Transverse colon (tissue), 4 donors: Measurements from ENCODE around the gene MED8. TPM values are rescaled to one million over a fixed set of nuclear protein-coding genes. Genes with fewer than 3 reads are reported as not detected.
A peak's percentile ranks its signal among the peaks of the same experiment; 100 is the strongest.

Source experiments
- DNase-seq: peaks from one replicate; pipeline ENCODE4 v3.0.0-alpha.2; 2019
- H3K27ac ChIP-seq, 4 donors: fragments of 200-600 bp; sonication (generic); 2 replicates each; pipeline ENCODE4 v1.5.1; 2016 to 2018; ENCODE audit warnings: inconsistent platforms in 4 of 4
- H3K27me3 ChIP-seq: fragments of 200-600 bp; sonication (generic); 2 replicates; pipeline ENCODE4 v1.5.1; 2017; ENCODE audit warnings: inconsistent platforms
- H3K36me3 ChIP-seq, 4 donors: fragments of 200-600 bp; sonication (generic); 2 replicates each; pipeline ENCODE4 v1.5.1; 2017 to 2019; ENCODE audit warnings: inconsistent platforms in 4 of 4
- H3K4me1 ChIP-seq, 4 donors: fragments of 200-600 bp; sonication (generic); 2 replicates each; pipeline ENCODE4 v1.5.1; 2017 to 2020; ENCODE audit warnings: inconsistent platforms in 4 of 4
- H3K4me3 ChIP-seq, 4 donors: fragments of 200-600 bp; sonication (generic); 1 replicate in 1 of 4; 2 replicates in 3 of 4; pipeline versions ENCODE4 v1.5.1 to v1.6.1; 2017 to 2019; ENCODE audit warnings: inconsistent platforms in 4 of 4
- H3K9me3 ChIP-seq, 2 donors: fragments of 200-600 bp; sonication (generic); 2 replicates each; pipeline ENCODE4 v1.5.1; 2017 to 2019; ENCODE audit warnings: inconsistent platforms in 2 of 2
- EP300 ChIP-seq: sonication (generic); formaldehyde crosslinking; IDR thresholded peaks from one replicate; pipeline ENCODE4 v1.6.1; 2017; ENCODE audit warnings: antibody characterized with exemption, low read depth
- POLR2A ChIP-seq: fragments of 450-650 bp; IDR thresholded peaks from one replicate; pipeline ENCODE4 v1.6.1; 2016; ENCODE audit warnings: antibody characterized with exemption, mild to moderate bottlenecking, moderate library complexity
- POLR2AphosphoS5 ChIP-seq, 3 donors: sonication (generic); formaldehyde crosslinking; IDR thresholded peaks; one replicate each; pipeline ENCODE4 v1.6.1; 2016; ENCODE audit warnings: antibody characterized with exemption in 3 of 3
- WGBS, 2 donors: methylation state at CpG; one replicate each; pipeline ENCODE4 v1.1.5; 2018; ENCODE audit warnings: low coverage in 1 of 2; 5-methylcytosine and 5-hydroxymethylcytosine counted together
- in situ Hi-C, 4 donors: fragments of 200-750 bp; cut with MboI; loops; one replicate each; pipeline versions ENCODE4 v1.15.0 to v1.15.1; 2017; ENCODE audit warnings: low sequenced_read_pairs in 3 of 4, low pct_ligation_motif_present in 1 of 4, low pct_unique_long_range_greater_than_20kb in 1 of 4
- intact Hi-C: fragments of 100-400 bp; cut with DNase I; formaldehyde crosslinking; loops from one replicate; pipeline ENCODE4 v1.15.1; 2023; ENCODE audit warnings: low total_unique reads
- total RNA-seq, 4 donors: library from RNA; depleted of rRNA; stranded (reverse); fragments of >200 nt; gene quantifications; one replicate each; pipeline ENCODE4 v1.1.0, GENCODE V29; 2016
- TF ChIP-seq, protein P1 (sequence below), 5 experiments: fragments of 200-600 bp in 3 of 5; fragments of 450-650 bp in 2 of 5; sonication (generic) in 3 of 5; IDR thresholded peaks; 1 replicate in 2 of 5; 2 replicates in 3 of 5; pipeline ENCODE4 v1.5.1; 2016 to 2017; ENCODE audit warnings: antibody characterized with exemption in 5 of 5, inconsistent platforms in 3 of 5, mild to moderate bottlenecking in 2 of 5, moderate library complexity in 1 of 5

Gene MED8, protein sequence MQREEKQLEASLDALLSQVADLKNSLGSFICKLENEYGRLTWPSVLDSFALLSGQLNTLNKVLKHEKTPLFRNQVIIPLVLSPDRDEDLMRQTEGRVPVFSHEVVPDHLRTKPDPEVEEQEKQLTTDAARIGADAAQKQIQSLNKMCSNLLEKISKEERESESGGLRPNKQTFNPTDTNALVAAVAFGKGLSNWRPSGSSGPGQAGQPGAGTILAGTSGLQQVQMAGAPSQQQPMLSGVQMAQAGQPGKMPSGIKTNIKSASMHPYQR
- 10 to 100 TPM; 12.7 to 41.9 (median 25.0) TPM for total RNA-seq

DNA sequence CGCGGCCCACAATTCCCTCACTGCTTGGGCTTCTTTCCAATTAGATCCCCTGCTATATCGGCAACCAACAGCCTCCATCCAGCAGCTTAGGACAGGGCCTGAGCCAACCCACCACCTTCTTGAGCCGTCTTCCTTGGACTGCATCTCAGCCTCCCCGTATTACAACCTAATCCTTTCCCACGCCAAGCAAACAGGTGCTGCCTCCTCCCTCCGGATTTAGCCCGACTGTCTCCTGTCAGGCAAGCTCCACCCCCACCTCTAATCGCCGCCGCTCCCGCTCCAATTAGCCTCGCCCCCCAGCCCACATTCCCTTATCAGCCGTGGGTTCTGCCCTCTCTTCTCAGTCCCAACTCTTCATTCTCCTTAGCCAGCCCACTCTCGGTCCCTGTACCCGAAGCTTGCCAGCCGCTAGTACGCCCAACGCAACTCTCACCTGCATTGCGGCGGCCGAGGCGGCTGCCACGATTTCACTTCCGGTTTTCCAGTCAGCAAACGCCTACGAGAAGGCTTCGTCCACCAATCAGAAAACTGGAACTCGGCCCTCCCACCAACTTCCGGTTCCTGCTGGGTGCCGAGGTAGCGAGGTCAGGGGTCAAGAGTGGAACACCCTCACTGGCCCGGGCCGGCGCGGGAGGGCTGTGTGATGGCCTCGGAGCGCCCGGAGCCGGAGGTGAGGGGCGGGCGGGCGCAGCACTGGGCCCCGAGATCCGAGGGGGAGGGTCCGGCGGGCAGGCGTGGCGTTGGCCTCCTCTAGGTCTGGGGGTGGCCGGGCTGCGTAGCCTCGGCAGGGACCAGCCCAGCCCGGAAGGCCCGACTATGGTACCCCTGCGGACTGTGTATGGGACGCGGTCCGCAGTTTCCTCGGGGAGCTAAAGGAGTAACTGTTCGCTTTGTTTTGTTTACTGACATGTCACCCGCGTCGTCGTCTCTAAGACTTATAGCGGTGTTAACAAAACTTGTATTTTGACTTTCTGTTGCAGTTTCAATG lies at the start of gene MED8, which contains the start of gene SZT2:
Gene MED8 (minus strand): TSS at position 475 of the 988 bp plus-strand sequence. CDS start 36 bp downstream, at position 439.
Gene SZT2 (plus strand): TSS at position 574 of the 988 bp plus-strand sequence. CDS start 70 bp downstream, at position 644.
- peak; percentile 97 for DNase-seq
- Histone ChIP-seq H3K9me3 (no peaks in the 10 kb centered on the region), H3K4me1 (peaks cover 14 to 32% (median 25%) of the 10 kb centered on the region in 4 donors), H3K4me3 (peak within 1 kb of the TSS; percentile 64 to 90 (median 79)), H3K27me3 (no peaks in the 10 kb centered on the region), H3K36me3 (peaks cover 0 to 27% (median 11%) of the 10 kb centered on the region in 4 donors), H3K27ac (peak within 1 kb of the TSS; percentile 85 to 95 (median 91))
- TF ChIP-seq, protein P1, sequence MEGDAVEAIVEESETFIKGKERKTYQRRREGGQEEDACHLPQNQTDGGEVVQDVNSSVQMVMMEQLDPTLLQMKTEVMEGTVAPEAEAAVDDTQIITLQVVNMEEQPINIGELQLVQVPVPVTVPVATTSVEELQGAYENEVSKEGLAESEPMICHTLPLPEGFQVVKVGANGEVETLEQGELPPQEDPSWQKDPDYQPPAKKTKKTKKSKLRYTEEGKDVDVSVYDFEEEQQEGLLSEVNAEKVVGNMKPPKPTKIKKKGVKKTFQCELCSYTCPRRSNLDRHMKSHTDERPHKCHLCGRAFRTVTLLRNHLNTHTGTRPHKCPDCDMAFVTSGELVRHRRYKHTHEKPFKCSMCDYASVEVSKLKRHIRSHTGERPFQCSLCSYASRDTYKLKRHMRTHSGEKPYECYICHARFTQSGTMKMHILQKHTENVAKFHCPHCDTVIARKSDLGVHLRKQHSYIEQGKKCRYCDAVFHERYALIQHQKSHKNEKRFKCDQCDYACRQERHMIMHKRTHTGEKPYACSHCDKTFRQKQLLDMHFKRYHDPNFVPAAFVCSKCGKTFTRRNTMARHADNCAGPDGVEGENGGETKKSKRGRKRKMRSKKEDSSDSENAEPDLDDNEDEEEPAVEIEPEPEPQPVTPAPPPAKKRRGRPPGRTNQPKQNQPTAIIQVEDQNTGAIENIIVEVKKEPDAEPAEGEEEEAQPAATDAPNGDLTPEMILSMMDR (IDR thresholded peaks at IDR 0.05): no peak
- TF ChIP-seq POLR2A: peak; percentile 92
- no peak for TF ChIP-seq EP300
- TF ChIP-seq POLR2AphosphoS5 (IDR thresholded peaks at IDR 0.05): peak; percentile 80 to 92 (median 90)
- in situ Hi-C loops: no loop called here
- intact Hi-C loops: no loop called here
- WGBS, 2 donors: 0 to 1% methylated on average over 5 to 54 of the region's 65 CpGs

DNA sequence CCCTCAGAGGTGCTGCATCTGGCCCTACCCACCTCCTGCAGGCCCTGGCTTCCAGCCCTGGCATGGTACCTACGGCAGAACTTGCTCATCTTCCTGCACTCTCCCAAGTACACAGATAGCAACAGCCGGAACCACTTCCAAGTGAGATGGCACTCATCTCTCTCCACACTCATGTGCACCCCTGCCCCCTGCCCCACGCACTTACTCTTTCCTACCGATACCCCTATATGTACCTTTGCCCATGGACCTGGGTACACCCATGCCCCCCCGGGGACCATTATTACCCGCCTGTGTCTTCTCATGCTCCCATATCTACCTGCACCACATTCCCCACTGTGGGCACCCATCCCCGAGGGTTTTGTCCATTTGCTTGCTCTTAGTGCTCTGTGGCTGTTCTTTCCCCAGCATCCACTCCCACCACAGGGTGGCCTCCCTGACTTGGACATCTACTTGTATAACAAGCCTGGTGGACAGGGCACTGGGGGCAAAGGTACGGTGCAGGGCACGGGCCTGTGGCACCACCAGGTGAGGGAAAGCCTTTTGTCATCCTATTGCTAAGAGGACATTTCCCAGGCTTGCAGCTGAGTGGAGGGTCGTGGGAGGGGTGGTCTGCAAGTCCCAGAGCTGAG lies 49.5 kb upstream of the MED8 start:
- intact Hi-C loops: no loop called here

DNA sequence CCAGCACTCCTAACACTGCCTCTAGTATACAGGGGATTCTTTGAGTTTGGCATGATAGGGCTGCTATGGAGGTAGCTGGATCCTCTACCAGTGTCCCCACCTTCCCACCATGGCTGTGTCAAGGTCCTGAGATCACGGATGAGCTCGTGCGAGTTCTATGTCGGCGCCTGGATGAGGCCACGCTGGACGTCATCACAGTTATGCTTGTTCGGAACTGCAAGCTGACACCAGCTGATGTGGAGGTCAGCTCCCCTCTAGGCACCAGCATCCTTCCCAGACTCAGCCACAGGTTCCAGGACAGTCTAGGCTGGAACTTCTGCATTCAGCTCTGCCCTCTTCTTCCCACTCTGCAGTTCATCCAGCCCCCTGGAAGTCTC lies 49.0 kb upstream of the MED8 start:
- Histone ChIP-seq H3K4me1 (peaks cover 0 to 3% (median 0%) of the 10 kb centered on the region in 4 donors), H3K36me3 (peaks cover 0 to 18% (median 5%) of the 10 kb centered on the region in 4 donors), H3K27ac (no peak overlapping the region), H3K9me3 (no peaks in the 10 kb centered on the region), H3K27me3 (no peaks in the 10 kb centered on the region), H3K4me3 (no peak overlapping the region)
- 92% methylated on average over 8 of the region's 8 CpGs; no CpG with 5 or more reads in 1 of the 2 donors for WGBS, 2 donors
- TF ChIP-seq POLR2AphosphoS5 (IDR thresholded peaks at IDR 0.05) (no peak), EP300 (no peak), POLR2A (no peak)
- TF ChIP-seq, protein P1 (IDR thresholded peaks at IDR 0.05): no peak
- DNase-seq: peak; percentile 2
- intact Hi-C loops: no loop called here
- in situ Hi-C loops: loop anchor here in 1 of 4 donors (25.0 kb wide), 1 partner anchor 199 kb away; no protein-coding TSS in a partner anchor

More for the DNA sequence above, 49.5 kb upstream of the MED8 start:
- Histone ChIP-seq H3K27ac (no peak overlapping the region), H3K27me3 (no peaks in the 10 kb centered on the region), H3K9me3 (no peaks in the 10 kb centered on the region), H3K4me1 (peaks cover 0 to 3% (median 0%) of the 10 kb centered on the region in 4 donors), H3K4me3 (no peak overlapping the region), H3K36me3 (peaks cover 0 to 15% (median 7%) of the 10 kb centered on the region in 4 donors)
- 94% methylated on average over 10 of the region's 10 CpGs; no CpG with 5 or more reads in 1 of the 2 donors for WGBS, 2 donors
- in situ Hi-C loops: loop anchor here in 1 of 4 donors (25.0 kb wide), 1 partner anchor 198 kb away; no protein-coding TSS in a partner anchor
- peak; percentile 6 for DNase-seq
- TF ChIP-seq POLR2A (no peak), EP300 (no peak), POLR2AphosphoS5 (IDR thresholded peaks at IDR 0.05) (no peak)
- TF ChIP-seq, protein P1 (IDR thresholded peaks at IDR 0.05): no peak
